HG03103 (cell line): ENCODE results near the gene GOLGA6L10.
"Not testable (repeated sequence)": the region's sequence is repeated elsewhere in the genome, so short reads cannot be mapped to it uniquely, and the experiment has no call there.

Source experiments
- ATAC-seq: cut with Tn5 transposase; IDR thresholded peaks from one replicate; pipeline ENCODE4 v1.9.1; 2021; ENCODE audit warnings: low read depth; ENCODE audit not compliant: unreplicated experiment

The GOLGA6L10 gene

DNA sequence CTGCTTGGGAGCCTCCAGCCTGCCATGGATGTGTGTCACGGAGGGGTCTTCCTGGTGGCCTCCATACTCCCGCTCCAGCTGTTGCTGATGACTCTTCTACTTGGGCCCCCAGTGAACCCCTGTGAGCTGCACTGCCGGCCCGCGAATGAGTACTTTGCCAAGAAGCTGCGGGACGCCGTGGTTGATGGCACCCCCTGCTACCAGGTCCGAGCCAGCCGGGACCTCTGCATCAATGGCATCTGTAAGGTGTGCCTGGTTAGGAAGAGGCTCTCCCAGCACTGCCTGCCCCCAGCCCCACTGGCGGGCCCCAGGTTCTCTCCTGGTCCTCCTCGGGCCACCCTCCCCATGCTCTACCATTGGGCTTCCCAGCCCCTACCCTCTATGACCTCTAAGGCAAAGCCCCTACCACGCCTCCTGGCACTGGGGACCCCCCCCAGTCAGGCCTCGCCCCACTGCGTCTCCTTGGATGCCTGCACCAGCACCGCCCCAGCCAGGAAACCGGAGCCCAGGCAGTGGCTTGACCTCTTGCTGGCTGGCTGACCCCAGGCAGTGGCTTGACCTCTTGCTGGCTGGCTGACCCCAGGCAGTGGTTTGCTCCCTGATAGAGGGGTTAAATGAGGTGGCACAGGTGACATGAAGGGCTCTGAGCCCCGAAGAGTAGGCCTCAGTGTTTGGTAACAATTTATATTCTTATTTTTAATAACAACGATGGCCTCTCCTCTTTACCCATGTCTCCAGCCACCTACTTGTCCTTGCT is 29.6 kb downstream of the GOLGA6L10 start:
- ATAC-seq, result not testable (repeated sequence)

DNA sequence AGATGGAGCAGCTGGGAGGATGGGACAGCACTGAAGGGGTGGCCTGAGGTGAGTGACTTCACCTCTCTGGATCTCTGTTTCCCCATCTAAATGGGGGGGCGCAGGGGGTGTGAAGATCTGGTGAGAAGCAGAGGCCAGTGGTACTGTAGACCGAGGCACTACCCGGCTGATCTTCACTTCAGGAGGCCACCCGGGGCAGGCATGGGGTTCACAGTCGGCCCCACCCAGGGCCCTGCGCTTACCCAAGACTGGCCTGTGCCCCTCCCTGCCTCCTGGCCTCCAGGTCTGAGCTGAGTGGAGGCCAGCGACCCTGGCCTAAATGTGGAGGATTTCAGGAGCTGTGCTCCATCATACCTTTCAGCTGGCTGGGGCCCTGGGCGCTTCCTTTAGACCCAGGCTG is 31.0 kb downstream of the GOLGA6L10 start:
- ATAC-seq, result not testable (repeated sequence)

DNA sequence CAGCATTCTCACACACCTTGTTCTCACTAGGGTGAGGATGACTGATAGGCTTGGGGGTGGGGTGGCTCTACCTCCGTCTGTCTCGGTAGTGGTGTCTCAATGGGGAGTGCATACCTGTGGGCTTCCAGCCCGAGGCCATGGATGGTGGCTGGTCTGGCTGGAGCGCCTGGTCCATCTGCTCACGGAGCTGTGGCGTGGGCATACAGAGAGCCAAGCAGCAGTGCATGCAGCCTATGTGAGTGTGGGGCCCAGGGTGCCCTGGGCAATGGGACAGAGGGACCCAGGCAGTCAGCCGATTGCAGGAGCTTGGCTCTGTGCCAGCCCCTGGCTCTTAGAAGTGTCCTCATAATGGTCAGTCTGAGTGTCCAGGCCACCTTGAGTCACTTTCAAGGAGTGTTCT is 31.8 kb downstream of the GOLGA6L10 start:
- ATAC-seq, result not testable (repeated sequence)

DNA sequence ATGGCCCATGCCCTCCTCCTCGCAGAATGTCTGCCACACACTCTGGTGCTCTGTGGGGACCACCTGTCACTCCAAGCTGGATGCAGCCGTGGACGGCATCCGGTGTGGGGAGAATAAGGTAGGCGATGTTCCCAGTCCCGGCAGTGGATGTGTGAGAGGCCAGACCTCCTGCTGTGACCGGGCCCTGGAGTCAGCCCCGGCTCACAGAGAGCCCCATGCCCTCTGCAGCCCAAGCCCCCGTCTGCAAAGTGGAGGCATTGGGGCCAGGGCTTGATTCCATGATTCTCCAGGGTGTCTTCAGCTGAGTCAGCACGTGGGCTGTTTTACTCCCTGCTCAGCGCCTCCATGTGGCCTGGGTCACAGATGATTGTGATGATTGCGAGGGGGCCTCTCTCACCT is 32.2 kb downstream of the GOLGA6L10 start:
- ATAC-seq, result no peak

DNA sequence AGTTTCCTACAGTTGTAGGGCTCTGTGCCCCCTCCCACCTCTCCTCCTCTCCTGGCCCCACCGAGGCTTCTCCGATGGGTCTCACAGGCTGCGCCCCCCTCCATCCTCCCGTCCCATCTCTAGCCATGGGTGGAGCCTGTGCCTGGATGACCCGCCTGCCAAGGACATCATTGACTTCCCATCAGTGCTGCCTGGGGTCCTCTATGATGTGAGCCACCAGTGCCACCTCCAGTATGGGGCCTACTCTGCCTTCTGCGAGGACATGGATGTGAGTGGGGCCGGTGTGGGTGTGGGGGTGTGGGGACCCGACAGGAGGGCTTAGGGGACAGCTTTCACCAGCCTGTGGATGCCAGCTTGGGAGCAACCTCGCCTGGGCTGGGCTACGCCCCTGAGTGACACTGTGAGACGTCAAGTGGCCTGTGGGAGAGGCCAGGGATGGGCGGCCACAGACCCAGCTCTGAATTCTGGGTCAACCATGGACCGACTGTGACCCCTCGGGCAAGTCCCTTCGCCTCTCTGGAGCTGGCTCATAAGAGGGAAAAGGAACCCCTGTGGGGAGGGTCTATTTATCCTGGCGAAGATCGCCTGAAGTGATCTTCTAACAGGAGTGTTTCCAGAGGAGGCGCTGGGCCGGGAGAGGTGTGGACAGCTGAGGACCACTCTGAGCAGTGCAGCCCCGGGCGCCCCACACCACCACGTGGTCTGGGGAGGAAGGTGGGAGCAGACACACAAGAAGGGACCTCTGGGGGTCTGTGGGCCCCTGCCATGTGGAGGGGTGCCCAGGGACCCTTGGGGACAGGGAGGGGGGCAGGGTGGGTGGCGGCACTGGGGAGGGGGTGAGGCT is 32.8 kb downstream of the GOLGA6L10 start:
- ATAC-seq, result not testable (repeated sequence)

DNA sequence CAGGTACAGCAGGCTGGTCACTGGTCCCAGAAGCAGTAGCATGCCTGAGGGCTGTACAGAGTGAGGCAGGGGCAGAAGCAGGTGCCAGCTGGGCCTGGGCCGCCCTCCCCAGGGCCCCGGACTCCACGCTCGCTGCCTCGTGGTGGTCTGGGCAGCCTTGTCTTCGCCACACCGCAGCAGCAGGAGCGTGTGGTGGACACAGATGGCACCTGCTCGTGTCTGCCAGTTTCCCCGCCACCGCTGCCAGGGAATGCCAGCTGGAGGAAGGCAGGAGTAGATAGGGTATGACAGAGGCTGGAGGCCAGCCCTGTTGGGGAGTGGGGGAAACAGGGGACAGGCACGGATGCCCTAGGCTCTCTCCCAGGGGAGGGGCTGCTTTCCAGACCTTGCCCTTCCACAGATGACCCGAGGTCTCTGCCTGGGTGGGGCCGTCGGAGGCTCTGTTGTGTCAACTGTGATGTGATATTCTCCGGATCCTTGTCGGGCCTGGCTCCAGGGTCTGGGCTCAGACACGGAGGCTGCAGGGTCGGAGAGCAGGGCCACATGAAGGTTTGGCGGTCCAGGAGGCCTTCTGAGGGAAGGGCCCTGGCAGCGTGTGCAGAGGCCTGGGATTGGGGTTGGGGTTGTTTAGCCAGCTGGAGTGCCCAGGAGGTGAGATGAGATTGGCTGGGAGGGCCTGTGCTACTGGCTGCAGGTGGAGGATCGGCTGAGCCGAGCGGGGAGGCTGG is 33.6 kb downstream of the GOLGA6L10 start:
- ATAC-seq, result no peak

DNA sequence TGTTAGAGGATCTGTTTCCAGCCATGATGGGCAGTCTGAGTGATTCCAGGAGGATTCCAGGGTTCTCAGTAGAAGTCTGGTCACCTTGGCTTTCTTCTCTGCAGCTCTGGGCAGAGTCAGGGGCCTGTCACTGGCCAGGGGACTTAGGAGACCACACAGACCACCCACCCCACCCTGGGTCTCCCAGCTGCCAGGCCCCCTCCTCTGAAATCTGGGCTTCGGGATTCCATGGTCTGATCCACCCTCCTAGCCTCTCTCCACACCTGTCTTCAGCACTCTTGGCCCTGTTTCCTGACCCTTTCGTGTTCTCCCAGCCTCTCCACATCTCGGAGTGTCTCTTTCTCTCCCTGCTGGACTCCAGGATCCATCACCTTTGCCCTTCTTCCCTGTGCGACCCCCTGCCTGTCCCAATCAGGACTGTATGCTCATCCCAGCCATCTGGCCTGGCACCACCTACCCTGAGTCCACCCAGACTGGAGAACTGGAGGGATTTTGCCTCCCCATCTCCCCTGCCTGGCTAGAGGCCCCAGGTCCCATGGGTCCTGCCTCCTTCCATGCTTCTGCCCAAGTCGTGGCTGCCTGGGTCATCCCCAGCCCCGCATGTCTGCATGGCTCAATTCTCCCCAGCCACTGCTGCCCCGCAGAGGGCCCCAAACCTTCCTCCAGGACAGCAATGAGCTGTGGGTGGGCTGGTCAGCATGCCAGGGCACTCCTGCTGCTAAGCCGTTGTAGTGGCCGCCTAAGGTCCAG is 34.3 kb downstream of the GOLGA6L10 start:
- ATAC-seq, result no peak

DNA sequence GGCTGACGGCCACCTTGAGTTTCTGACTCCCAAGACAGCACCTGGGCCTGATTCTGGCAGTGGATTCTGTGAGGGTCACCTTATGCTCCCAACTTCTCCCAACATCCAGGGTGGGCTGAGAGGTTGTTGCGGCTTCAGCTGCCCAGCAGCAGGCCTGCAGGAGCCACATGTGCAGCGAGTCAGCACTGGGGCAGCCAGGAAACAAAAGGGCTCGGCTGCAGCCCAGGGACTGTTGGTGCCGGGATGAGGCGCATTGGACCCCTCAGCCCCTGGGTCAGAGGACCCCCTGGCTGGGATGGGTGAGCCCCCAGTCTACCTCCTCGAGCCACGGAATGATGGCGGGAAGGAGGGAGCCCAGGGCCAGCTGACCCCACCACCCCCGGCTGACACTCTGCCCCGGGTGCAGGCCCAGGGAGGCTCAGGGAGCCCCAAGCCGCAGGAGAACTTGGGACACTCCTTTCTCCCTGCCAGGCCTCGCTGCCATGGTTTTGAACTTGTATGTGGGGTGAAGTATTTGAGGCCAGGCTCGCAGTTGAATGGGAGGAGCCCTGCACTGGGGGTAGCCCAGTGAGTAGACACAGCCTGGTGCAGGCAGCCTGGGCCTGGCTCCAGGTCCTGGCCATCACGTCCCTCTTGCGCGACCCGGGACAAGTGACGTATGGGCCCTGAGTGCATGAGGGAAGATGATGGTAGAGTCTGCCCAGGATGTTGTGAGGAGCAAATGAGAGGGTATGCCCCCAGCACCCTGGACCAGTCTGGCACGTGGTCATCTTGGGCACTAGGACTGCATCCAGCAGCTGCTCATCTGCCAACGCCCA is 35.1 kb downstream of the GOLGA6L10 start:
- not testable (repeated sequence) for ATAC-seq

DNA sequence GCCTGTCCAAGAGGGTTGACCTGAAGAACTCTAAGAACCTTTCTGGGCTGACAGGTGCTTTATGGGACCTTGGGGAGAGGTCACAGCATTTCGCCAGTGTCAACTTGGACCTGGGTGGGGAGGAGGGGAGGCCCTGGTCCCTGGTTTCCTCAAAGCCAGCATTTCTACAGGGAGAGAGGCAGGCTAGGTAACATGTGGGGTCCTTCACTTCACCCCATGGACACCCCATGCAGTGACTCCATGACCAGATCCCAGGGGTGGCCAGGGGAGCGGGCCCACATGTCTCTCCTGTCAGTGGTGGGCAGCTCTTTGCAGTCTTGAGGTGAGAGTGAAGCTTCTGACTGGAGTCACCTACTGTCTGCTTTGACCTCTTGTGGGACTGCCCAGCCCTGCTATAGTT is 35.8 kb downstream of the GOLGA6L10 start:
- no peak for ATAC-seq

DNA sequence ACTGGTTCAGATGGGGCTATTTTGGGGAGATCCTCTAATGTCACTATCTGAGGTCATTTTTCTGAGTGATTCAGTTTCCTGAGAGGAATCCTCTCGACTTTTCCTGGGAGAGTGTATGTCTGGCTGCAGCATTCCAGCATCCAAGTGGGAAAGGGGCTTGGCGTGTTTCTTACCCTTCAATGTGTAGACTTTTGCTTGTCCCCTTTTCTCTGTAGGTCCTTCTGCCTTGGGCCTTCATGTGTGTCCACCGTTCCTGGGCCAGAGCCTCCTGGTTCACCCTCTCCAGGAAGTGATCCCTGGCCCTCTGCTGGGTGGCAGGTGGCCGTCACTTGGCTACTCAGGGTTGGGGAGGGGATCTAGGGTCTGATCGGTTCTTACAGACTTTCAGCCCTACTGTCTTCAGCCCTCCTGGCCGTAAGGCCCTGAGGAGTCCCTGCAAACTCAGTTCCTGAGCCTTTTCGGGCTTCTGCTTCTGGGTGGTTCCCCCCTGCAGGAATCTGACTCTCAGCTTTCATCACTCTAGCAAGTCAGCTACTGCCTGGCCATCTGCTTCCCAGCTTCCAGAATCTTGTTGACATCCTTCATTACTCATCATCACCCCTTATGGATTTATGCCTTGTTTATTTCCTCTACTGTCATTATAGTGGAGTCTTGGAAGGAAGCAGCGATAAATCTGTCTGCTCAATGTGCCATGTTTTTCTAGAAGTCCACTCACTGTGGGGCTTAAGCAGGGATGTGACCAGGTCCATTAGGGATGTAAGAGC is 36.5 kb downstream of the GOLGA6L10 start:
- ATAC-seq, result no peak

DNA sequence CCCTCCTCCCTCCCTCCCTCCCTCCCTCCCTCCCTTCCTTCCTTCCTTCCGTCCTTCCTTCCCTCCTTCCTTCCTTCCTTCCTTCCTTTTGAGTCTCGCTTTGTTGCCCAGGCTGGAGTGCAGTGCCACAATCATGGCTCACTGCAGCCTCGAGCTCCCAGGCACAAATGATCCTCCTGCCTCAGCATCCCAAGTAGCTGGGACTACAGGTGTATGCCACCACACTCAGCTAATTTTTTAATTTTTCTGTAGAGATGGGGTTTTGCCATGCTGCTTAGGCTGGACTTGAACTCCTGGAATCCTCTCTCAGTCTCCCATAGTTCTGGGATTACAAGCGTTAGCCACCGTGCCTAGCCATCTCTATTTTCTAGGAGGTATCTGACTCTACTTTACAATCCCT is 38.0 kb downstream of the GOLGA6L10 start:
- not testable (repeated sequence) for ATAC-seq

DNA sequence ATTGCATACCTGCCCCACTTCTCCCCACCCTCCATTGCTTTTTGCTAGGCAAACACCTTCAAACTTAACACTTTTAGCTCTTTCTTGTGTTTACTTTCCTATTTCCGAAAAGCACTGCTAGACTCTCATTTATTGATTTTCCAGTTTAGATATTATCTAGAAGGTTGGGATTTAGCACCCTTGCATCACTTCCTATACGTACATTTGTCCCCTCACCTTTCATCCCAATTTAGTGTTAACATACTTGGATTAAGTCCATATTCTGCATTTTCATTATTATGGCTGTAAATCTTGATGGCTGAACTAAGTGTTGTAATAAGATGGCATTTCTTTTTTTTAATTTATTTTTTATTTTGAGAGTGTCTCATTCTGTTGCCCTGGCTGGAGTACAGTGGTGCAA is 39.5 kb downstream of the GOLGA6L10 start:
- no peak for ATAC-seq

DNA sequence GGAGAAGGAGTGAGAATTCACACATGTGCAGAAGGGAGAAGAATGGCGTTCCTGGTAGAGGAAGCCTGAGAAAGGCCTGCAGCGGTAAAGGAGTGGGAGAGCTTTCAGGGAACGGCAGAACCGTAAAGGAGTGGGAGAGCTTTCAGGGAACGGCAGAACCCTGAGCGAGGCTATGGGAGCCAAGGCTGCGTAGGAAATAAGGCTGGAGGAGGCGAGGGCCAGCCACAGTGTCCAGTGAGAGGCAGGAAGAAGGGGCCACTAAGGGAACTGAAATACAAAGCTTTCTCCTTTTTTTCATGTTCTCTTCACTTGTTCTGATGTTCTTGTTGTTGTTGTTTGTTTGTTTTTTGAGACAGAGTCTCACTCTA is 41.6 kb downstream of the GOLGA6L10 start:
- ATAC-seq, result no peak

DNA sequence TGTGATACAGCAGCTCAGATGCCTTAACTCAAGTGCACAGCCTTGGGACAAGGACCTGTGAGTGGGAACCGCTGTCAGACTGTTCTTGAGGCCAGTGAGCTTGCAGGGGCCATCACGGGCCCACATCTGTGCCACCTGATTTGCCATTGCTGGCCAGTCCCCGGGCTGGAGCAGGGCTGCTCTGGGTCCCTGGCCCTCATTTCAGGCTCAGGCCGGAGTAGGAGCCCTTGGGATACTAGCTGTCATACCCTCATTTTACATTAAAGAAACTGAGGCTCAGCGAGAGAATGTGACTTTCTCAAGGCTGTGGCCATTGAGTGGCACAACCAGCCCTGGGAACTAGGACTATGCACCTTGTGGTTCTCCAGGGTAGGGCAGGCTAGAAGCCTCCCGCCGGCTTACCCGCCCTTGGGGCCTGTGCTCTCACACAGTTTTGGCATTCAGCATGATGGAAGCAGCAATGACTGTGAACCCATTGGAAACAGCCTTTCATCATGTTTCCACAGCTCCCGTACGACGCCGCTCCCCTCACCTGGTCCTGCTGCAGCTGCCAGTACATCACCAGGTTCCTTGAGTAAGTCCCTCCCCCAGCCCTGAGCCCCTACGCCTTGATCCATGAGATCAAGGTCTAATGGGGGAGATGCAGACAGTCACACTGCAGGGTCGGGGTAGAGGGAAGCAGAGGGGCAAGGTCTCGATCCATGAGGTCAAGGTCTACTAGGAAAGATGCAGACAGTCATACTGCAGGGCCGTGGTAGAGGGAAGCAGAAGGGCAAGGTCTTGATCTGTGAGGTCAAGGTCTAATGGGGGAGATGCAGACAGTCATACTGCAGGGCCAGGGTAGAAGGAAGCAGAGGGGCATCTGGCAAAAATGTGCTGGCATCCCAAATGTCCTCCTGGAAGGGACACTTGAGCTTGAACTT is 42.2 kb downstream of the GOLGA6L10 start:
- no peak for ATAC-seq

DNA sequence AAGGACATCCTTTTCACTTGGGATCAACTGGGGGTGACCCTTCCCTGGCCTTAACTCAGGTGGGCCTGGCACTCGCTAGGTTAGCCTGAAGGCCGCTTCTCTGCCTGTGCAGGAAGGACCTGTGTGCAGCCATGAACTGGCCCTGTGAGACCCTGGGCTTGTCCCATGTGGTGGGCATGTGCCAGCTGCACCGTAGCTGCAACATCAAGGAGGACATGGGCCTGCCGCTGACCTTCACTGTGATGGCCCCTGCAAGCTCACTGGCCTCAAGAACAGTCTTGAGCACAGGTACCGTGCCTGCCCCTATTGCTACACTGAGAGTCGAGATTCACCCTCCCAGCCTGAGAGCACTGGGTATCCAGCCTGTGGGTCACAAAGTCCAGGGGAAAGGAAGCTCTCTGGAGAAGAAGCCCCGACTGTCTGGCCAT is 43.6 kb downstream of the GOLGA6L10 start:
- ATAC-seq, result no peak

DNA sequence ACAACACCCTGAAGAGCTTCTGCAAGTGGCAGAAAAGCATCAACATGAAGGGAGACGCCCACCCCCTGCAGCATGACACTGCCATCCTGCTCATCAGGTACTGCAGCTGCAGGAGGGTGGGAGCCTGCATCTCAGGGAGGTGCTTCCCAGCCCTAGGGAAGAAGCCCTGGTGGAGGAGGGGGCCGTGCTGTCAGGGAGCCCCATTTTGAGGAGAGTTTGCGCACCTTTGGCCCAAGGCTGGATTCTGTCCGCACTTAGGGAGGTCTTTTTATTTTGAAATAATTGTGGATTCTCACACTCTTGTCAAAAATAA is 44.5 kb downstream of the GOLGA6L10 start:
- ATAC-seq, result no peak

DNA sequence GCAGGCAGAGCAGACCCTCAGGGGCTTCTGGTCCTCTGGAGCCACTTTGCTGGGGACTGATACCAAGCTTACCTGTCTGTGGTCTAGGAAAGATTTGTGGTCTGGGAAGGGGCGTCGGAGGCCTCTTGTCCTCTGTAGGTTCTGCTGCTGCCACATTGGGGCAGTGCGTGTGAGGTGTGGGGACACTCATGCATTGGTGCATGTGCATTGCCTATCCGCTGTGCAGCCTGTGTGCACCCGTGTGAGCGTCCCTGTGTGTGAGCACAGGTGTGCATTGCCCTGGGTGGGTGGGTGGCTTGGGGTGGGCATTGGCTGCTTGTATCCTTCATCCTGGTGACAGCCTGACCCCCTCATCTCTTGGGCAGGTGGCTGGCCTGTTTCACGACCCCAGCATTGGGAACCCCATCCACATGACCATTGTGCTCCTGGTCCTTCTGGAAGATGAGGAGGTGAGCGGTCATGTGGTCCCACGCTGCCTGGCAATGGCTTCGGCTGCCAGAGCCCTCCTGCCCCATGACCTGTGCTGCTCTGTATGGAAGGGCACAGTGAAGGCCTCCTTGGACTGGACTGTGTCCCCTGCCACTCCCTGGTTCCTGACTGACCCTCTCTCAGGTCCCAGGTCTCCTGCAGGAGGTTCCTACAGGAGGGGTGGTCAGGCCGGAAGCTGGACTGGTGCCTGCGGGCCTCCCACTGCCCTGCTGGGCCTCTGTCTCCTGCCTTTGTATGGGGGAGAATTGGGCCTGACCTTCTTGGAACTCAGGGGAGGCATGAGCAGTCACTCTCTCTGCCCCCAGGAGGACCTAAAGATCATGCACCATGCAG is 45.1 kb downstream of the GOLGA6L10 start:
- ATAC-seq, result no peak
